ENCODE measurements around the gene DUSP28. TPM values are rescaled to one million over a fixed set of nuclear protein-coding genes. Genes with fewer than 3 reads are reported as not detected.

Gene DUSP28
- total RNA-seq, 4 donors from 2014 or later, result 3.4 to 10.8 (median 6.2) TPM

DNA sequence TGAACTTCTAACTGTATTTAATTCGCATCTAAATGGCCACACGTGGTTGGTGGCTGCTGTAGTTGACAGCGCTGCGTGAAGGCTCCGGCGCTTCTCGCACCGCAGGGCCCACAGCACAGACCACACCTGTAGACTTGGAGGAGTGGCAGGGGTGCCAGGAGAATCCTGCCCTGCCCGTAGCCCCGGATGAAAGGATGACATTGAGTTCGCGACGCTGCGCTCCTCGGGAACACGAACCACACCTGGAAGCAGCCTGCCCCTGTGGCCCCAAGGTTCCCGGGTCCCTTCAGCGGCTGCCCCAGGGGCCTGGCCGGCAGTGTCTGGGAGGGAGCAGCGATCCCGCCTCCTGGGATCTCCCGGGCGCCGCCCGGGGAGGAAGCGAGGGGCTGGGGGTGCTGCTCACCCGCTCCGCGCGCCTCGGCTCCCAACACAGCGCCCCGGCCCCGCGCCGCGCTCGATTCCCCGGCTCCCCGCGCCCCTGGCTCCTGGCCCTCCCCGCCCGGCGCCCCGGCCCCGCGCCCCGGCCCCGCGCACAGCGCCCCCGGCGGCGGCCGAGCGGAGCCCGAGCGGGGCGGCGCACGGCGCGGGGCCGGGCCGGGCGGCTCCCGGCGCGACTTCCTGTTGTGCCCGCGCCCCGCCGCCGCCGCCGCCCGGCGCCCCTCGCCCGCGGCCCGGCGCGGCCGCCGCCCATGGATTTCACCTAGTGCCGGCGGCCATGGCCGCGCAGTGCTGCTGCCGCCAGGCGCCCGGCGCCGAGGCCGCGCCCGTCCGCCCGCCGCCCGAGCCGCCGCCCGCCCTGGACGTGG lies 7.9 kb downstream of the DUSP28 start, which contains the start of gene RNPEPL1:
TSS of gene RNPEPL1 (plus strand) at position 613 of the 806 bp plus-strand sequence. CDS start at position 716, 103 bp downstream.
- H3K27ac ChIP-seq, result peak within 1 kb of the TSS; percentile 96 to 99 (median 97)
- peaks cover 39 to 56% (median 51%) of the 10 kb centered on the region in 4 donors for H3K4me1 ChIP-seq
- in situ Hi-C loops (cut with MboI; ENCODE audit: low pct_ligation_motif_present in 1 of 4, low pct_unique_long_range_greater_than_20kb in 1 of 4, low sequenced_read_pairs in 3 of 4) (no loop called here), intact Hi-C loops (cut with DNase I; ENCODE audit: low total_unique reads) (no loop called here)
- TF ChIP-seq, protein P1, sequence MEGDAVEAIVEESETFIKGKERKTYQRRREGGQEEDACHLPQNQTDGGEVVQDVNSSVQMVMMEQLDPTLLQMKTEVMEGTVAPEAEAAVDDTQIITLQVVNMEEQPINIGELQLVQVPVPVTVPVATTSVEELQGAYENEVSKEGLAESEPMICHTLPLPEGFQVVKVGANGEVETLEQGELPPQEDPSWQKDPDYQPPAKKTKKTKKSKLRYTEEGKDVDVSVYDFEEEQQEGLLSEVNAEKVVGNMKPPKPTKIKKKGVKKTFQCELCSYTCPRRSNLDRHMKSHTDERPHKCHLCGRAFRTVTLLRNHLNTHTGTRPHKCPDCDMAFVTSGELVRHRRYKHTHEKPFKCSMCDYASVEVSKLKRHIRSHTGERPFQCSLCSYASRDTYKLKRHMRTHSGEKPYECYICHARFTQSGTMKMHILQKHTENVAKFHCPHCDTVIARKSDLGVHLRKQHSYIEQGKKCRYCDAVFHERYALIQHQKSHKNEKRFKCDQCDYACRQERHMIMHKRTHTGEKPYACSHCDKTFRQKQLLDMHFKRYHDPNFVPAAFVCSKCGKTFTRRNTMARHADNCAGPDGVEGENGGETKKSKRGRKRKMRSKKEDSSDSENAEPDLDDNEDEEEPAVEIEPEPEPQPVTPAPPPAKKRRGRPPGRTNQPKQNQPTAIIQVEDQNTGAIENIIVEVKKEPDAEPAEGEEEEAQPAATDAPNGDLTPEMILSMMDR (IDR thresholded peaks at IDR 0.05), result peak in 2 of 5 experiments; percentile 19 to 27
- TF ChIP-seq POLR2A (IDR thresholded peaks at IDR 0.05), result peak; percentile 48
- peak in 2 of 3 donors; percentile 46 to 56 for TF ChIP-seq POLR2AphosphoS5 (IDR thresholded peaks at IDR 0.05)
- no peak for TF ChIP-seq EP300 (IDR thresholded peaks at IDR 0.05; ENCODE audit: low read depth)
- peak; percentile 62 for DNase-seq
- no peaks in the 10 kb centered on the region for H3K9me3 ChIP-seq
- 1% methylated on average over 19 of the region's 106 CpGs; no CpG with 5 or more reads in 1 of the 2 donors for WGBS, 2 donors (ENCODE audit: low coverage in 1 of 2)
- no peaks in the 10 kb centered on the region for H3K36me3 ChIP-seq
- no peaks in the 10 kb centered on the region for H3K27me3 ChIP-seq
- peak within 1 kb of the TSS; percentile 68 to 82 (median 78) for H3K4me3 ChIP-seq

DNA sequence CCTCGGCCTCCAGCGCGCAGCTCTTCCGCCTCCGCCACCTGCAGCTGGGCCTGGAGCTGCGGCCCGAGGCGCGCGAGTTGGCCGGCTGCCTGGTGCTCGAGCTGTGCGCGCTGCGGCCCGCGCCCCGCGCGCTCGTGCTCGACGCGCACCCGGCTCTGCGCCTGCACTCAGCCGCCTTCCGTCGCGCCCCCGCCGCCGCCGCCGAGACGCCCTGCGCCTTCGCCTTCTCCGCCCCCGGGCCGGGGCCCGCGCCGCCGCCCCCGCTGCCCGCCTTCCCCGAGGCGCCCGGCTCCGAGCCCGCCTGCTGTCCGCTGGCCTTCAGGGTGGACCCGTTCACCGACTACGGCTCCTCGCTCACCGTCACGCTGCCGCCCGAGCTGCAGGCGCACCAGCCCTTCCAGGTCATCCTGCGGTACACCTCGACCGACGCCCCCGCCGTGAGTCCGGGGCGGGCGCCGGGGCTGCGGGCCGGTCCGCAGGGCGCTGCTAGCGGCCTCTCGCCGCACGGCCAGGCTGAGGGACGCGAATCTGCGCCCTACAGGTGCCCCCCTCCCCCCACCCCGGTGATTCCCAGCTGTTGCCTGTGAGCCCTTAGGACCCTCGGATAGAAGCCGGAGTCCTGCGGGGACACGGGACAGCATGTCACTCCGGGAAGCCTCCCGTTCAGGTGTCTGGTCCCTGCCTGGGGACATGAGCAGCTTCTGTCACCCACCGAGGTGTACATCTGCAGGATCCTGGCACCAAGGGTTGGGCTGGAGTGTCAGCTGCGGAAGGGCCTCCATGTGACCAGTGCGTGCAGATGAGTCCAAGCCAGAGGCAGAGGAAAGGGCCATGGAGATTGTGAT lies 8.7 kb downstream of the DUSP28 start:
- DNase-seq, result peak; percentile 74

DNA sequence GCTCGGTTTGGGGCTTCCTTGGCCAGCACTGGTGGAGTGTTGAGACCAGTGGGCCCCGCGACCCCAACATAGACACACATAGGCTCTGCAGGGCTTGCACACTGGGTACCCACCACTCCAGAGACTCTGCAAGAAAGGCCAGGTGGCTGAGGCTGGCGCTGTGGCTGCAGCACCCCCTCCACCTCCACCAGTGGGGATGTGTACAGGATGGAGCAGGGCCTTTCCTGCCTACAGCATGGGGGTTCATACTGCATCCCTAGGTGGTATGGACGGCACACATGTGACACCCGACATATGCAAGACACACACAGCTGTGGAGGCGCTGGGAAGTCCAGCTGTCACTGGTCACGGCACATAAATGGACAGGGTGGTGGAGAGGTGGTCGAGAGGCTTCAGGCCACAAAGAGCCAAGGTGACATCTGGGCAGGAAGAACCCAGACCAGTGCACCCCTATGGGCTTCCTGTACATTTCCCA lies 9.4 kb downstream of the DUSP28 start:
- Histone ChIP-seq H3K4me3 (peak overlapping the region; percentile 66 to 82 (median 74)), H3K9me3 (no peaks in the 10 kb centered on the region), H3K4me1 (peaks cover 39 to 55% (median 49%) of the 10 kb centered on the region in 4 donors), H3K27ac (peak overlapping the region; percentile 78 to 90 (median 88)), H3K36me3 (no peaks in the 10 kb centered on the region), H3K27me3 (no peaks in the 10 kb centered on the region)
- DNase-seq, result no peak
- 63% methylated on average over 9 of the region's 9 CpGs; no CpG with 5 or more reads in 1 of the 2 donors for WGBS, 2 donors (ENCODE audit: low coverage in 1 of 2)
- in situ Hi-C loops (cut with MboI; ENCODE audit: low pct_ligation_motif_present in 1 of 4, low pct_unique_long_range_greater_than_20kb in 1 of 4, low sequenced_read_pairs in 3 of 4), result no loop called here
- intact Hi-C loops (cut with DNase I; ENCODE audit: low total_unique reads), result no loop called here
- TF ChIP-seq EP300 (IDR thresholded peaks at IDR 0.05; ENCODE audit: low read depth), result no peak

More for the DNA sequence above, 8.7 kb downstream of the DUSP28 start:
- 1% methylated on average over 32 of the region's 93 CpGs; no CpG with 5 or more reads in 1 of the 2 donors for WGBS, 2 donors (ENCODE audit: low coverage in 1 of 2)
- intact Hi-C loops (cut with DNase I; ENCODE audit: low total_unique reads) (no loop called here), in situ Hi-C loops (cut with MboI; ENCODE audit: low pct_ligation_motif_present in 1 of 4, low pct_unique_long_range_greater_than_20kb in 1 of 4, low sequenced_read_pairs in 3 of 4) (no loop called here)
- Histone ChIP-seq H3K4me1 (peaks cover 39 to 56% (median 51%) of the 10 kb centered on the region in 4 donors), H3K9me3 (no peaks in the 10 kb centered on the region), H3K27me3 (no peaks in the 10 kb centered on the region), H3K36me3 (no peaks in the 10 kb centered on the region), H3K27ac (peak overlapping the region; percentile 78 to 90 (median 88)), H3K4me3 (peak overlapping the region; percentile 66 to 82 (median 74))
- no peak for TF ChIP-seq EP300 (IDR thresholded peaks at IDR 0.05; ENCODE audit: low read depth)
- peak in 1 of 3 donors; percentile 16 for TF ChIP-seq POLR2AphosphoS5 (IDR thresholded peaks at IDR 0.05)
- TF ChIP-seq POLR2A (IDR thresholded peaks at IDR 0.05), result no peak

DNA sequence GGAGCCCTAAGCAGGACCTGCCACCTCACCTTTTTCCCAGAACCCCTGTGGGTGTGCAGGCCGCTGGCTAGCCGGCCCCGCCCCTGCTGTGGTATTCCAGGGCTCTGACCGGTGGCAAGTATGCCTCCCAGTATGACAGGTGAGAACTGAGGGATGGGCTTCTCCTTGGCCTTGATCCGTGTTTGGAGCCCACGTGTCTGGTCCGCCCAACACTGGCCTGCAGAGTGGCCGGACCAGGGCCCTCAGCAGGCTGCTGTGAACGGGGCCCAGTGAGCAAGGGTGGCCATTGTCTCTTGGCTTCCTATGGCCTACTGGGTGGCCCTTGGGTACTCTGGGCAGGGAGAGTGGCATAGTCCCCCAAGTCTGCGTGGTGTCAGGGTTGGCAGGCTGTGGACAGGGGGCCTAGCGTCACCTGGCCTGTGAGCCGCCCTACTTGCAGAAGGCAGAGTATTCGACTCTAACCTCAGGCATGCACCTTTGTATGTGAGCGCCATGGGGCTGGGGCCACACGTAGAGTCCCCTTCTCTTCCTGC lies 9.9 kb downstream of the DUSP28 start:
- in situ Hi-C loops (cut with MboI; ENCODE audit: low pct_ligation_motif_present in 1 of 4, low pct_unique_long_range_greater_than_20kb in 1 of 4, low sequenced_read_pairs in 3 of 4) (no loop called here), intact Hi-C loops (cut with DNase I; ENCODE audit: low total_unique reads) (no loop called here)
- H3K27ac ChIP-seq, result no peak overlapping the region
- WGBS, 2 donors (ENCODE audit: low coverage in 1 of 2), result 80% methylated on average over 10 of the region's 15 CpGs; no CpG with 5 or more reads in 1 of the 2 donors
- no peaks in the 10 kb centered on the region for H3K9me3 ChIP-seq
- H3K4me1 ChIP-seq, result peaks cover 39 to 50% (median 45%) of the 10 kb centered on the region in 4 donors
- no peak for TF ChIP-seq EP300 (IDR thresholded peaks at IDR 0.05; ENCODE audit: low read depth)
- TF ChIP-seq, protein P1 (IDR thresholded peaks at IDR 0.05), result no peak
- no peak for TF ChIP-seq POLR2AphosphoS5 (IDR thresholded peaks at IDR 0.05)
- no peak for TF ChIP-seq POLR2A (IDR thresholded peaks at IDR 0.05)
- peak overlapping the region in 1 of 4 donors; percentile 66 for H3K4me3 ChIP-seq
- peaks cover 0 to 3% (median 0%) of the 10 kb centered on the region in 4 donors for H3K36me3 ChIP-seq
- no peaks in the 10 kb centered on the region for H3K27me3 ChIP-seq
- DNase-seq, result peak; percentile 34

All from transverse colon (tissue), 4 donors.